HepG2 (cell line): Measurements from ENCODE around the gene CCDC91. TPM values are rescaled to one million over a fixed set of nuclear protein-coding genes. Genes with fewer than 3 reads are reported as not detected.

ENCODE experiments used
- ATAC-seq: fragments of 200-7000 bp; cut with Tn5 transposase; 3 replicates; pipeline ENCODE4 v1.9.1; 2020; ENCODE audit warnings: mild to moderate bottlenecking, moderate library complexity
- BruUV-seq: library from RNA; stranded (reverse); fragments of 400-500 nt; replicated peaks from 2 replicates; lab custom pipeline; 2021; lab: Mats Ljungman, UMichigan
- CTCF ChIA-PET: fragments of 300-600 bp; formaldehyde crosslinking; extraction: SDS; loops from one replicate; lab custom pipeline; 2021; ENCODE audit warnings: low total read pairs, inconsistent platforms, low intra/inter-chr PET ratio; lab: Yijun Ruan, JAX
- POLR2A ChIA-PET: fragments of 350-600 bp; sonication (Branson Sonifier 250); formaldehyde crosslinking; loops from one replicate; lab custom pipeline; 2020; ENCODE audit warnings: antibody characterized with exemption, inconsistent platforms; lab: Yijun Ruan, JAX
- DNase-seq: peaks from one replicate; pipeline ENCODE4 v3.0.0-alpha.2; 2015; ENCODE audit warnings: low spot score
- FAIRE-seq: peaks from 3 replicates; lab custom pipeline; 2011; peaks lifted over from hg19 to GRCh38; lab: Jason Lieb, UNC
- H2AFZ ChIP-seq: one replicate; pipeline ENCODE4 v1.6.1; 2011; ENCODE audit warnings: low read length, inconsistent platforms
- H3K27ac ChIP-seq: fragments of 300-600 bp; 3 replicates; pipeline ENCODE4 v1.8.0; 2011; ENCODE audit warnings: mixed run types, mild to moderate bottlenecking, mixed read lengths, low read length, inconsistent platforms; ENCODE audit not compliant: insufficient read depth; ENCODE audit errors: extremely low read length
- H3K27me3 ChIP-seq, 2 experiments: fragments of 200-600 bp in 1 of 2; 2 replicates in 1 of 2; 3 replicates in 1 of 2; pipeline versions ENCODE4 v1.6.0 to v1.8.0; 2011; ENCODE audit warnings: low read length in 2 of 2, mild to moderate bottlenecking in 2 of 2, moderate library complexity in 2 of 2, inconsistent platforms in 1 of 2; ENCODE audit not compliant: insufficient read depth in 2 of 2, control insufficient read depth in 1 of 2
- H3K36me3 ChIP-seq, 2 experiments: fragments of 200-600 bp in 1 of 2; replicated peaks in 1 of 2; 2 replicates in 1 of 2; 3 replicates in 1 of 2; pipeline versions ENCODE4 v1.5.1 to v1.8.0; 2011; ENCODE audit warnings: low read length in 2 of 2, inconsistent platforms in 1 of 2; ENCODE audit not compliant: insufficient read depth in 2 of 2, control insufficient read depth in 1 of 2
- H3K4me1 ChIP-seq: 2 replicates; pipeline ENCODE4 v1.5.1; 2012; ENCODE audit warnings: low read length, inconsistent platforms; ENCODE audit not compliant: insufficient read depth
- H3K4me2 ChIP-seq: 2 replicates; pipeline ENCODE4 v1.6.0; 2011; ENCODE audit warnings: low read depth, low read length, inconsistent platforms
- H3K4me3 ChIP-seq, 3 experiments: fragments of 200-600 bp in 1 of 3; sonication (generic), shearing (Covaris generic) in 1 of 3; replicated peaks in 1 of 3; 2 replicates each; pipeline ENCODE4 v1.5.1; 2011 to 2016; ENCODE audit warnings: low read length in 3 of 3, inconsistent platforms in 2 of 3, low read depth in 2 of 3, mild to moderate bottlenecking in 2 of 3, control low read depth in 1 of 3, mixed read lengths in 1 of 3; ENCODE audit not compliant: insufficient read depth in 1 of 3
- H3K79me2 ChIP-seq: one replicate; pipeline ENCODE4 v1.6.1; 2011; ENCODE audit warnings: low read length, inconsistent platforms; ENCODE audit not compliant: insufficient read depth
- H3K9ac ChIP-seq: 2 replicates; pipeline ENCODE4 v1.6.0; 2011; ENCODE audit warnings: mild to moderate bottlenecking, low read depth, low read length, inconsistent platforms; ENCODE audit not compliant: insufficient read depth
- H3K9me3 ChIP-seq: 2 replicates; pipeline ENCODE4 v1.5.1; 2012; ENCODE audit warnings: mild to moderate bottlenecking, low read length
- H4K20me1 ChIP-seq: 2 replicates; pipeline ENCODE4 v1.6.0; 2011; ENCODE audit warnings: inconsistent platforms, mild to moderate bottlenecking, low read length, moderate library complexity; ENCODE audit not compliant: insufficient read depth
- BHLHE40 ChIP-seq: IDR thresholded peaks from 2 replicates; pipeline ENCODE4 v1.6.1; 2011; ENCODE audit warnings: low read length, improper control_type of control experiment
- BRCA1 ChIP-seq: sonication (generic); formaldehyde crosslinking; IDR thresholded peaks from 2 replicates; pipeline ENCODE4 v1.4.0; 2020; ENCODE audit warnings: missing genetic modification reagents
- ELF4 ChIP-seq: sonication (generic); formaldehyde crosslinking; IDR thresholded peaks from 2 replicates; pipeline ENCODE4 v1.5.0; 2020; ENCODE audit warnings: missing genetic modification reagents, mild to moderate bottlenecking, moderate library complexity, borderline replicate concordance
- FIP1L1 ChIP-seq: fragments of 200-400 bp; formaldehyde crosslinking; IDR thresholded peaks from 2 replicates; pipeline ENCODE4 v1.6.1; 2018; ENCODE audit warnings: low read depth, mild to moderate bottlenecking, low read length, moderate library complexity, borderline replicate concordance; ENCODE audit not compliant: insufficient read depth
- FOSL2 ChIP-seq: sonication (generic); formaldehyde crosslinking; IDR thresholded peaks from 2 replicates; pipeline ENCODE4 v1.4.0; 2020; ENCODE audit warnings: missing genetic modification reagents
- KLF16 ChIP-seq, 2 experiments: sonication (generic) in 1 of 2; formaldehyde crosslinking in 1 of 2; IDR thresholded peaks; 2 replicates each; pipeline versions ENCODE4 v1.6.1 to v1.8.0; 2016 to 2023; ENCODE audit warnings: missing genetic modification reagents in 2 of 2, missing compliant biosample characterization in 1 of 2
- SMAD3 ChIP-seq: sonication (generic); formaldehyde crosslinking; IDR thresholded peaks from 2 replicates; pipeline ENCODE4 v1.4.0; 2020; ENCODE audit warnings: missing genetic modification reagents
- ZFP82 ChIP-seq: sonication (generic); formaldehyde crosslinking; IDR thresholded peaks from 2 replicates; pipeline ENCODE4 v1.5.1; 2020; ENCODE audit warnings: mild to moderate bottlenecking, missing genetic modification reagents, borderline replicate concordance
- in situ Hi-C: cut with HindIII; loops from 2 replicates; pipeline ENCODE4 v1.10.0; 2017; ENCODE audit warnings: low pct_unique_long_range_greater_than_20kb; ENCODE audit not compliant: extremely low pct_ligation_motif_present
- intact Hi-C: fragments of 100-400 bp; cut with micrococcal nuclease; formaldehyde crosslinking; loops from one replicate; pipeline ENCODE4 v1.10.0; 2022; ENCODE audit not compliant: unreplicated experiment
- polyA plus RNA-seq, 8 experiments: library from polyadenylated mRNA; depleted of rRNA in 3 of 8; stranded (reverse) in 7 of 8; unstranded in 1 of 8; fragments of >200 nt; fragmentation: Illumina TruSeq in 4 of 8; extraction: Trizol in 4 of 8; gene quantifications; 2 replicates each; pipeline versions ENCODE4 v1.2.1 to v1.2.3, GENCODE V29; 2011 to 2016; ENCODE audit warnings: low read depth in 4 of 8, missing spikeins in 1 of 8, mixed read lengths in 1 of 8; ENCODE audit not compliant: insufficient read depth in 1 of 8
- total RNA-seq, 5 experiments: library from RNA; depleted of rRNA; stranded (reverse); fragments of >200 nt; fragmentation: Illumina TruSeq; extraction: Trizol; gene quantifications; 2 replicates each; pipeline ENCODE4 v1.2.3, GENCODE V29; 2016; ENCODE audit warnings: low read depth in 1 of 5
- TF ChIP-seq, protein P1 (sequence below): sonication (generic); formaldehyde crosslinking; IDR thresholded peaks from 2 replicates; pipeline ENCODE4 v1.4.0; 2020; ENCODE audit warnings: mild to moderate bottlenecking, missing genetic modification reagents, borderline replicate concordance
- TF ChIP-seq, protein P2 (sequence below): sonication (generic); formaldehyde crosslinking; IDR thresholded peaks from 2 replicates; pipeline ENCODE4 v1.8.0; 2022; ENCODE audit warnings: mild to moderate bottlenecking, missing genetic modification reagents, moderate library complexity
- TF ChIP-seq, protein P3 (sequence below): sonication (generic); formaldehyde crosslinking; IDR thresholded peaks from 2 replicates; pipeline ENCODE4 v1.4.0; 2020; ENCODE audit warnings: missing genetic modification reagents, borderline replicate concordance

CCDC91 gene
- total and polyA plus RNA-seq, 2 of the 13 experiments (the other 11 are each of a cell fraction or from before 2014, with no cell fraction given): 9.8 to 15.8 TPM

DNA sequence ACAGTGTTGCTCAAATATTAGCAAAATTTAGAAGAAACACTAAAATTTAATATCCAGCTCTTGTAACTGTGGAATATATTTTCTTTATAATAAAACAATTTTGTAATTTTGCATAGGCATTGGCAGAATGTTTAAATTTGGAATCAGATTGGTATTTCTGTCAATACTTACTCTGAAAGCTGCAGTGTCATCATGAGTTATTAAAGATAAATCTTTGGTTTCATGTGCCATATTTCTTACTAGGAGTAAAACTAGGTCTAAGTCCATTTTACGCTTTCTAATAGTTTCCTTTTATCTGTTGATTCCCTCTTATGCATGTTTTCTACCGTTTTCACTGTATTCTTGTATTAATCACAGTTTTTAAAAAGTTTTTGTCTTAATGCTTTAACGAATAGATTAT lies 49.7 kb downstream of the CCDC91 start (continued):
- TF ChIP-seq, protein P1, sequence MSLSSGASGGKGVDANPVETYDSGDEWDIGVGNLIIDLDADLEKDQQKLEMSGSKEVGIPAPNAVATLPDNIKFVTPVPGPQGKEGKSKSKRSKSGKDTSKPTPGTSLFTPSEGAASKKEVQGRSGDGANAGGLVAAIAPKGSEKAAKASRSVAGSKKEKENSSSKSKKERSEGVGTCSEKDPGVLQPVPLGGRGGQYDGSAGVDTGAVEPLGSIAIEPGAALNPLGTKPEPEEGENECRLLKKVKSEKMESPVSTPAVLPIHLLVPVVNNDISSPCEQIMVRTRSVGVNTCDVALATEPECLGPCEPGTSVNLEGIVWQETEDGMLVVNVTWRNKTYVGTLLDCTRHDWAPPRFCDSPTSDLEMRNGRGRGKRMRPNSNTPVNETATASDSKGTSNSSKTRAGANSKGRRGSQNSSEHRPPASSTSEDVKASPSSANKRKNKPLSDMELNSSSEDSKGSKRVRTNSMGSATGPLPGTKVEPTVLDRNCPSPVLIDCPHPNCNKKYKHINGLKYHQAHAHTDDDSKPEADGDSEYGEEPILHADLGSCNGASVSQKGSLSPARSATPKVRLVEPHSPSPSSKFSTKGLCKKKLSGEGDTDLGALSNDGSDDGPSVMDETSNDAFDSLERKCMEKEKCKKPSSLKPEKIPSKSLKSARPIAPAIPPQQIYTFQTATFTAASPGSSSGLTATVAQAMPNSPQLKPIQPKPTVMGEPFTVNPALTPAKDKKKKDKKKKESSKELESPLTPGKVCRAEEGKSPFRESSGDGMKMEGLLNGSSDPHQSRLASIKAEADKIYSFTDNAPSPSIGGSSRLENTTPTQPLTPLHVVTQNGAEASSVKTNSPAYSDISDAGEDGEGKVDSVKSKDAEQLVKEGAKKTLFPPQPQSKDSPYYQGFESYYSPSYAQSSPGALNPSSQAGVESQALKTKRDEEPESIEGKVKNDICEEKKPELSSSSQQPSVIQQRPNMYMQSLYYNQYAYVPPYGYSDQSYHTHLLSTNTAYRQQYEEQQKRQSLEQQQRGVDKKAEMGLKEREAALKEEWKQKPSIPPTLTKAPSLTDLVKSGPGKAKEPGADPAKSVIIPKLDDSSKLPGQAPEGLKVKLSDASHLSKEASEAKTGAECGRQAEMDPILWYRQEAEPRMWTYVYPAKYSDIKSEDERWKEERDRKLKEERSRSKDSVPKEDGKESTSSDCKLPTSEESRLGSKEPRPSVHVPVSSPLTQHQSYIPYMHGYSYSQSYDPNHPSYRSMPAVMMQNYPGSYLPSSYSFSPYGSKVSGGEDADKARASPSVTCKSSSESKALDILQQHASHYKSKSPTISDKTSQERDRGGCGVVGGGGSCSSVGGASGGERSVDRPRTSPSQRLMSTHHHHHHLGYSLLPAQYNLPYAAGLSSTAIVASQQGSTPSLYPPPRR: no peak

DNA sequence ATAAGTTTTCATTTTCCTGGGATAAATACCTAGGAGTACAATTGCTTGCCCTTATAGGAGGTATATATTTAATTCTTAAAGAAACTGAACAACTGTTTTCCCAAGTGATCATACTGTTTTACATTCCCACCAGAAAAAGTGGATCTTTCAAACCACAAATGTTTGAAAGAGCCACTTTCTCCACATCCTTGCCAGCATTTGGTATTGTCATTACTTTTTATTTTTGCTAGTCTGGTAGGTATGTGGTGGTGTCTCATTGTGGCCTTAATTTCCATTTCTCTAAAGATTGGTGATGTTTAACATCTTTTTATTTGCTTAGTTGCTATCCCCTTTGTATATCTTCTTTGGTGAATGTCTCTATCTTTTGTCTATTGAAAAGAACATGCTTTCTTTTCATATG lies 50.6 kb downstream of the CCDC91 start:
- Histone ChIP-seq H3K4me3 (no peak overlapping the region), H2AFZ (no peak overlapping the region), H3K79me2 (no peaks in the 10 kb centered on the region), H3K27ac (no peak overlapping the region), H4K20me1 (no peaks in the 10 kb centered on the region), H3K9ac (no peak overlapping the region), H3K4me2 (no peak overlapping the region), H3K4me1 (no peaks in the 10 kb centered on the region), H3K9me3 (no peaks in the 10 kb centered on the region), H3K27me3 (no peaks in the 10 kb centered on the region), H3K36me3 (no peaks in the 10 kb centered on the region)
- TF ChIP-seq ELF4: no peak
- TF ChIP-seq FOSL2 (CRISPR knock-in tag): no peak
- no peak for TF ChIP-seq BHLHE40
- no peak for TF ChIP-seq FIP1L1
- no peak for TF ChIP-seq SMAD3 (CRISPR knock-in tag)
- no peak for TF ChIP-seq KLF16 (CRISPR knock-in tag; IDR thresholded peaks at IDR 0.05)
- TF ChIP-seq, protein P2, sequence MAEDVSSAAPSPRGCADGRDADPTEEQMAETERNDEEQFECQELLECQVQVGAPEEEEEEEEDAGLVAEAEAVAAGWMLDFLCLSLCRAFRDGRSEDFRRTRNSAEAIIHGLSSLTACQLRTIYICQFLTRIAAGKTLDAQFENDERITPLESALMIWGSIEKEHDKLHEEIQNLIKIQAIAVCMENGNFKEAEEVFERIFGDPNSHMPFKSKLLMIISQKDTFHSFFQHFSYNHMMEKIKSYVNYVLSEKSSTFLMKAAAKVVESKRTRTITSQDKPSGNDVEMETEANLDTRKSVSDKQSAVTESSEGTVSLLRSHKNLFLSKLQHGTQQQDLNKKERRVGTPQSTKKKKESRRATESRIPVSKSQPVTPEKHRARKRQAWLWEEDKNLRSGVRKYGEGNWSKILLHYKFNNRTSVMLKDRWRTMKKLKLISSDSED (CRISPR knock-in tag): no peak
- no peak for TF ChIP-seq ZFP82 (CRISPR knock-in tag)
- TF ChIP-seq, protein P3, sequence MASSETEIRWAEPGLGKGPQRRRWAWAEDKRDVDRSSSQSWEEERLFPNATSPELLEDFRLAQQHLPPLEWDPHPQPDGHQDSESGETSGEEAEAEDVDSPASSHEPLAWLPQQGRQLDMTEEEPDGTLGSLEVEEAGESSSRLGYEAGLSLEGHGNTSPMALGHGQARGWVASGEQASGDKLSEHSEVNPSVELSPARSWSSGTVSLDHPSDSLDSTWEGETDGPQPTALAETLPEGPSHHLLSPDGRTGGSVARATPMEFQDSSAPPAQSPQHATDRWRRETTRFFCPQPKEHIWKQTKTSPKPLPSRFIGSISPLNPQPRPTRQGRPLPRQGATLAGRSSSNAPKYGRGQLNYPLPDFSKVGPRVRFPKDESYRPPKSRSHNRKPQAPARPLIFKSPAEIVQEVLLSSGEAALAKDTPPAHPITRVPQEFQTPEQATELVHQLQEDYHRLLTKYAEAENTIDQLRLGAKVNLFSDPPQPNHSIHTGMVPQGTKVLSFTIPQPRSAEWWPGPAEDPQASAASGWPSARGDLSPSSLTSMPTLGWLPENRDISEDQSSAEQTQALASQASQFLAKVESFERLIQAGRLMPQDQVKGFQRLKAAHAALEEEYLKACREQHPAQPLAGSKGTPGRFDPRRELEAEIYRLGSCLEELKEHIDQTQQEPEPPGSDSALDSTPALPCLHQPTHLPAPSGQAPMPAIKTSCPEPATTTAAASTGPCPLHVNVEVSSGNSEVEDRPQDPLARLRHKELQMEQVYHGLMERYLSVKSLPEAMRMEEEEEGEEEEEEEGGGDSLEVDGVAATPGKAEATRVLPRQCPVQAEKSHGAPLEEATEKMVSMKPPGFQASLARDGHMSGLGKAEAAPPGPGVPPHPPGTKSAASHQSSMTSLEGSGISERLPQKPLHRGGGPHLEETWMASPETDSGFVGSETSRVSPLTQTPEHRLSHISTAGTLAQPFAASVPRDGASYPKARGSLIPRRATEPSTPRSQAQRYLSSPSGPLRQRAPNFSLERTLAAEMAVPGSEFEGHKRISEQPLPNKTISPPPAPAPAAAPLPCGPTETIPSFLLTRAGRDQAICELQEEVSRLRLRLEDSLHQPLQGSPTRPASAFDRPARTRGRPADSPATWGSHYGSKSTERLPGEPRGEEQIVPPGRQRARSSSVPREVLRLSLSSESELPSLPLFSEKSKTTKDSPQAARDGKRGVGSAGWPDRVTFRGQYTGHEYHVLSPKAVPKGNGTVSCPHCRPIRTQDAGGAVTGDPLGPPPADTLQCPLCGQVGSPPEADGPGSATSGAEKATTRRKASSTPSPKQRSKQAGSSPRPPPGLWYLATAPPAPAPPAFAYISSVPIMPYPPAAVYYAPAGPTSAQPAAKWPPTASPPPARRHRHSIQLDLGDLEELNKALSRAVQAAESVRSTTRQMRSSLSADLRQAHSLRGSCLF (CRISPR knock-in tag): no peak
- no peak for TF ChIP-seq BRCA1 (CRISPR knock-in tag)
- ChIA-PET POLR2A (no interaction called here), CTCF (no interaction called here)
- intact Hi-C loops: no loop called here
- DNase-seq (no peak), ATAC-seq (no peak), FAIRE-seq (no peak)
- in situ Hi-C loops: no loop called here
- no TSS peak for BruUV-seq
